Measurements from ENCODE around the gene SMOC2.

The SMOC2 gene

GRCh38 chr6:168634541-168635328 is 193.8 kb downstream of the SMOC2 start:
- DNase-seq: no peak

DNA sequence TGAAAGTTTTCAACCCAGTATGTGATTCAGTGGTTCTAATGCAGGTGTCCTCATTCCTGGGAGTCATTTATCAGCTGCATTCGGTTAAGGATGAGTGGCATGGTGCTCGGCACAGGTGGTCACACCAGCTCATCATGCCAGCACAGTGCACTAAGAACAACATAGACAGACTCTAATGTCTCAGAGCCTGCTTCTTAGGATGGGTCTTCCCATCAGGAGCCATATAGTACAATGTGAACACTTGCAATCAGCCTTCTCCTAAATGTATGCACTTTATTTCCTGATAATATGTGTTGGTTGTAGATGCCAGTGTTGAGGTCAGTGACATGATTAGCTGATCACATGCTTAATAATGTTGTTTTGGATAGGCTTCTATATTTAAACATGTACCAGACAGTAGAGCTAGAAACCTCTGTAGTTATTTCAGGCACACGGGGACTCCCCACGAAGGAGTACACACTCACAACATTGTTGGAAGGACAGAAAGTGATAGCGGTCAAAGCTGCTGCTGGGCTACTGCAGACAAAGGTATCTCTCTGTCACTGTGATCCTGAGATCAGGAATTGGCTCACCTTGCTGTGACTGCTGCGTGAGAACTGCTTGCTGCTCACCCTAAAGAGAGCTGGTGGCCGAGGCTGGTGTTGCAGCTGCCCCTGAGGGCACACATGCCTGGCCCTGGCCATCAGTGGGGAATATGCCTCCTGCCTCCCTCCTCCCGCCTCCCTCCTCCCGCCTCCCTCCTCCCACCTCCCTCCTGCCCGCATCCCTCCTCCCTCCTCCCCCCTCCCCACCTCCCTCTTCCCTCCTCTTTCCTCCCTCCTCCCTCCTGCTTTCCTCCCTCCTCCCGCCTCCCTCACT is 195.4 kb downstream of the SMOC2 start:
- DNase-seq: no peak

DNA sequence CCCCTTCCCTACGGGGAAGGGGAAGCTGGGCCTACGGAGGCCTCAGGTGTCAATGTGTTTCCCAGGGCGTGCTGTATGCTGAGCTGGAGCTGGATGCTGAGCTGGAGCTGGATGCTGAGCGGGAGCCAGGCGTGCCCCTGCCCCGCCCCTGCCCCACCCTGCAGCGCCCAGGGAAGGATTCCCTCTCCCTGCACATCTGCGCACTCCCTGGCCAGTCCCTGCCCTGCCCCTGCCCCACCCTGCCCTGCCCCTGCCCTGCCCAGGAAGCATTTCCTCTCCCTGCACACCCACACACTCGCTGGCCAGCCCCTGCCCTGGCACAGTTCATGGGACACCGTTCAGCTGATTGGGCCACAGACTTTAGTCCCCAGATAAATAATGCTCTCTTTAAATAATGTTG is 196.8 kb downstream of the SMOC2 start:
- no peak for DNase-seq

DNA sequence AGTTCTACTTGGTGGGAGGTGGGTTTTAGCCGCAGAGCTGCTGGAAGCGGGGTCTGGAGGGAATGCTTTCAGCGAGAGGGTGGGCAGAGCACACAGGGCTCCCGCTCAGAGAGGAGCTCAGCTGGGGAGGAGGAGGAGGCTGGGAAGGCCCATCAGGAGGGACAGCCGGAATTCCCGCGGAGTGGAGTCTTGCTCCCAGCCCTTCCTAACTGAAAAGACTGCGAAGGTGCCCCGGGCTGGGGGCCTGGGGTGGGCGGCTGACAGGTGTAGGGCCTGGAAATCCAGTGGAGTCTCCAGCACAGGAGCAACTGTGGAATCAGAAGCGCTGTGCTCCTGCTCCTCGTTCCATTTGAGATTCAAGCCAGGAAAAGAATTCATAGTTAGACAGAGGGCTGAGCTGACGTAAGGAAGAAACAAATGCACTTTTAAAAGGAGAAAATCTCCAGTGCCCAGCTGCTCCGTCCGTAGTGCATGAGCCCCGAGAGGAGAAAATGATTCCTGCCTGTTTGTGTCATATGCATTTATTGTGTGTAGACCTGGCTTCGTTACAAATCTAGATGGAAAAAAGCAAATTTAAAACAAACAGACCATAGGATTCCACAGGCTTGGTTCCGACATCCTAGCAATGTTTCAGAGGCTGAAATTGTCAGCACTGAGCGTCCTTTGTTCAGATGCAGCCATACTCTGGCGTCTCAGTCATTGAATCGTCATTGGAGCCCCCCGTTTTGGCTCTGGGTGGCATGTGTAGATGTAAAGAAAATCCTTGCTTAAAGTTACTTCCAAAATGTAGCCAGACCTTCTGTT is 197.7 kb downstream of the SMOC2 start:
- DNase-seq: no peak

DNA sequence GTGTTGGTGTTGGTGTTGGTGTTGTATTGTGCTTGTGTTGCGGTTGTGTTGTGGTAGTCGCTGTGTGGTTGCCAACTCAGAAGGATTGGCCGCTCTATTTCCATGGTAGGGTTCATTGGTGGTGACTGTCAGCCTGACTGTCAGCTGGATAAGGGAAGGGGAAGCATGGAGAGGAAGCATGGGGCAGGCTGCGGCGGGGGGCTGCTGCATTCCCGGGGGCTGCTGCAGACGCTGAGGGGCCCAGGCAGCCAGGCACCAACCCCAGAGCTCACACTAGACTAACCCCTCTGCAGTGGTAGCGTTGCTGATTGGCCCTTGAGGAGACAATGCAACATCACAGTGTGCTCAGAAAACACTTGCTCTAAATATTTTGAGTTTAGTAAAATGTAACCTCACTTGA is 199.2 kb downstream of the SMOC2 start:
- DNase-seq: no peak

GRCh38 chr6:168640768-168641167 is 199.8 kb downstream of the SMOC2 start:
- no peak for DNase-seq

DNA sequence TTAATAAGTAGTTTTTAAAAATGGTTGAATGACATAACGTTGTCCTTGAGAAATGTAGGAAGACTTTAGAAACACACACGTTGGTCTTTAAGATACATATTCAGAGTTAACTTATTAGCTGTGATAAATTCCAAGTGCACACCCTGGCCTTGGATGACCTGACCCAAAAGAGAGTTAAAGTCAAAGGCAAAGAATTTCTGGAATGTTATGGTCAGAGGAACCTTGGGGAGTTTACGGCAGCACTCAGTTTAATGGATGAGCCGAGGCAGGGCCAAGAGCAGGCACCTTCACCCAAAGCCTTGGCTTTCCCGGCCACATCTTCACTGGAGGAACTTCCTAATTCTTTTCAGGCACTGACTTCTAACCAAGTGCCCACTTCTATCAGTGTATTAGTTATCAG is 200.5 kb downstream of the SMOC2 start:
- no peak for DNase-seq

GRCh38 chr6:168643401-168643800 is 202.4 kb downstream of the SMOC2 start:
- DNase-seq: no peak

GRCh38 chr6:168645326-168645725 is 204.3 kb downstream of the SMOC2 start:
- no peak for DNase-seq

GRCh38 chr6:168647271-168647670 is 206.3 kb downstream of the SMOC2 start:
- DNase-seq: no peak

GRCh38 chr6:168648240-168649125 is 207.5 kb downstream of the SMOC2 start:
- no peak for DNase-seq

GRCh38 chr6:168649209-168649608 is 208.2 kb downstream of the SMOC2 start:
- no peak for DNase-seq

DNA sequence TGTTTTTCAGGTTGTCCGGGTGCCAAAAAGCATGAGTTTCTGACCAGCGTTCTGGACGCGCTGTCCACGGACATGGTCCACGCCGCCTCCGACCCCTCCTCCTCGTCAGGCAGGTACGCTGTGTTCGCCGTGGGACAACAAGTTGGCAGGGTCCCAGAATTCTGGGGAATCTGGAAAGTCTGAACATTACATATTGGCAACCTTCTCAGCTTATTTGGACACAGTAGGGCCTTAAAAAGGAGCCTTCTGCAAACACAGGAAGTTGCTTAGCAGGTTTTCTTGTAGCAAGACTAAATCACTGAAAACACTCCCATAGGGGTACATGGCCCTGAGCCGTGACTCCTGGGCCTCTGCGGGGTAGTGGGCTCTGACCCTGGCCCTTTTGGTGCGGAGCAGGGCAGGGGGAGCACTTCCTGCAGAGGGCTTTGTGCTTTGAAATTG is 209.7 kb downstream of the SMOC2 start:
- no peak for DNase-seq

DNA sequence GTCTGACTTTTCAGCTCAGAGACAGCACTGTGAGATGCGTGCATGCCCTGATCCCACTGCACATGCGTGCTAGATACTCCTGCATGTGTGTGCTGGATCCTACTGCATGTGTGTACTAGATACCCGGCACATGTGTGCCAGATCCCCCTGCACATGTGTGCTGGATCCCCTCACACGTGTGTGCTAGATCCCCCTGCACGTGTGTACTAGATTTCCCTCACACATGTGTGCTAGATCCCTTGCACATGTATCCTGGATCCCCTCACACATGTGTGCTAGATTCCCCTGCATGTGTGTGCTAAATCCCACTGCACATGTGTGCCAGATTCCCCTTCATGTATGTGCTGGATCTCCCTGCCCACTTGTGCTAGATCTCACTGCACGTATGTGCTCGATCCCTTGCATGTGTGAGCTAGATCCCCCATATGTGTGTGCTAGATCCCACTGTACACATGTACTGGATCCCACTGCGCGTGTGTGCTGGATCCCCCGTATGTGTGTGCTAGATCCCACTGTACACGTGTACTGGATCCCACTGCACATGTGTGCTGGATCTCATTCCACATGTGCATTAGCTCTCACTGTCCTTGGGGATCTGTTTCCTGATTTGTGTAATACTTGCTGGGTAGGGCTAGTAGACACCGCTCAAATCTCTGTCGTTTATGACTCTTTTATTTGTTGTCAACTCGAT is 214.6 kb downstream of the SMOC2 start:
- DNase-seq: no peak

GRCh38 chr6:168658059-168658458 is 217.1 kb downstream of the SMOC2 start:
- no peak for DNase-seq

GRCh38 chr6:168660400-168660945 is 219.5 kb downstream of the SMOC2 start:
- no peak for DNase-seq

DNA sequence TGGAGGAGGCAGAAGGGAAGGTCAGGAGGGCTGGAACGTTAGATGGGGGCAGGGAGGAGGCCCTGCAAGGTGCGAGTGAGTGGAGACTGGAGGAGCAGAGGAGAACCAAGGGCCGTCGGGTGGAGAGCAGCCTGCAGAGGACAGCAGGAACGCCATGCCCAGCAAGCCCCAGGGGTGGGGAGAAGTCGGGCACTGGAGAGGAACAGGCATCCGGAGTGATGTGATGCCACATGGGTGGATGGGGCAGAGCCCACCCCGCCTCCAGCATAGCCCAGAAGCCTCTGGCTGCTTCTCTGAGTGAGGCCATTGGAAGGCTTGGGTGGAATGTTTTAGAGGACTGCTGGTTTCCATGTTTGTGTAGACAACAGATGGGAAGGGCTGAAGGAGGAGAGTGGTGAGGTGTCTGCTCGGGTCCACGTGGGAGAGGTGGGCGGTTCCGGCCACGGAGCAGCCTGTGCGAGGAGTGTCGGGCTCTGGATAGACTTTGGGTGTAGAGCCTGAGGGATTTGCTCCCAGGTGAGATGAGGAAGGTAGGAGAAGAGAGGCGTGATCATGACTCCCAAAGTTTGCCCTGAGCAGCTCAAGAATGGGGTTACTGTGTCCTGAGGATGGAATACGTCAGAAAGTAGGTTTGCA is 221.4 kb downstream of the SMOC2 start:
- DNase-seq: no peak

GRCh38 chr6:168663041-168663440 is 222.1 kb downstream of the SMOC2 start:
- DNase-seq: no peak

DNA sequence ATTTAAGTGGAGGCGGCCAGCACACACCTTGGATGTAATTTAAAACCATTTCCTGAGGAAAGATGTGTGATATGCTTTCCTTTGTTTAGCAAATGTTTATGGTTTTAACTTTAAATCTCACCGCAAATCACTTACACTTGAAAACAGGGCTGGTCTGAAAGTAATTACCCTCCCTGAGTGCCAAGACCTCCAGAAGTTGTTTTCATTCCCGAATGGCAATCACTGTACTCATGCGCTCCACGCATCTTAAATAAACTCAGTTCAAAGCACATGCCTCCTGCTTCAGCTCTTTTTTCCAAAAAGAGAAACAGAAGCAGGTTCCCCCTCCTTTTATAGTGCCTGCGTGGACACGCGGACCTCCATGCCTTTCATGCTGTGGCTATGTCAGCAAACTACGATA is 224.0 kb downstream of the SMOC2 start:
- DNase-seq: no peak

GRCh38 chr6:168666170-168666569 is 225.2 kb downstream of the SMOC2 start:
- DNase-seq: no peak

Measured in NCI-H187 (cell line).